SK-N-SH treated with all-trans-retinoic acid at 6 μM for 48 hours (cell line): ENCODE measurements around the gene SAP30.

Source experiments
- ZFP3 ChIP-seq: fragments of 250-450 bp; sonication (Bioruptor Pico); IDR thresholded peaks from 2 replicates; pipeline ENCODE4 v1.5.0; 2020; ENCODE audit warnings: mild to moderate bottlenecking, moderate library complexity
- TF ChIP-seq, protein P1 (sequence below): fragments of 250-450 bp; sonication (Bioruptor Pico); IDR thresholded peaks from 2 replicates; pipeline ENCODE4 v1.8.0; 2020; ENCODE audit warnings: mild to moderate bottlenecking, moderate library complexity, borderline replicate concordance

DNA sequence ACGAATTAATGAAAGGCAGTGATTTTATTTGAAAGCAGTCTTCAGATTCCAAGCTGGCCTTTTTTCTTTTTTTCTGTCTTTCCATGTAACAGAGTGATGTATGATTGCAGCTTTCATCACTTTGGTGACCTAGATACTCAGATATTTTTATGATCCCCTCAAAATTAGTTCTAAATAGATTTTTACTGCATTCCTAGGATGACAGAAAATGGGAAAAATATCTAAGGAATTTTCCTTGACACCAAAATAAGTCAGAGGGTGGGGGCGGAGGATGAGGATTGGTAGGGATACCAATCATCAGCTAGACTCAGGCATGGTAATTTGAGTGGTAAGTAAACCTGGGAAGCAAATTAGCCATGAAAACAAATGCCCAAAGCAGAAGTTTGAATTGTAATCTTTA is 24.7 kb upstream of the SAP30 start:
- no peak for TF ChIP-seq ZFP3 (CRISPR knock-in tag)
- TF ChIP-seq, protein P1, sequence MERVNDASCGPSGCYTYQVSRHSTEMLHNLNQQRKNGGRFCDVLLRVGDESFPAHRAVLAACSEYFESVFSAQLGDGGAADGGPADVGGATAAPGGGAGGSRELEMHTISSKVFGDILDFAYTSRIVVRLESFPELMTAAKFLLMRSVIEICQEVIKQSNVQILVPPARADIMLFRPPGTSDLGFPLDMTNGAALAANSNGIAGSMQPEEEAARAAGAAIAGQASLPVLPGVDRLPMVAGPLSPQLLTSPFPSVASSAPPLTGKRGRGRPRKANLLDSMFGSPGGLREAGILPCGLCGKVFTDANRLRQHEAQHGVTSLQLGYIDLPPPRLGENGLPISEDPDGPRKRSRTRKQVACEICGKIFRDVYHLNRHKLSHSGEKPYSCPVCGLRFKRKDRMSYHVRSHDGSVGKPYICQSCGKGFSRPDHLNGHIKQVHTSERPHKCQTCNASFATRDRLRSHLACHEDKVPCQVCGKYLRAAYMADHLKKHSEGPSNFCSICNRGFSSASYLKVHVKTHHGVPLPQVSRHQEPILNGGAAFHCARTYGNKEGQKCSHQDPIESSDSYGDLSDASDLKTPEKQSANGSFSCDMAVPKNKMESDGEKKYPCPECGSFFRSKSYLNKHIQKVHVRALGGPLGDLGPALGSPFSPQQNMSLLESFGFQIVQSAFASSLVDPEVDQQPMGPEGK = no peak
